ENCODE data around the gene MFAP2.
"Not testable (repeated sequence)": the region's sequence is repeated elsewhere in the genome, so short reads cannot be mapped to it uniquely, and the experiment has no call there.

MFAP2 gene

DNA sequence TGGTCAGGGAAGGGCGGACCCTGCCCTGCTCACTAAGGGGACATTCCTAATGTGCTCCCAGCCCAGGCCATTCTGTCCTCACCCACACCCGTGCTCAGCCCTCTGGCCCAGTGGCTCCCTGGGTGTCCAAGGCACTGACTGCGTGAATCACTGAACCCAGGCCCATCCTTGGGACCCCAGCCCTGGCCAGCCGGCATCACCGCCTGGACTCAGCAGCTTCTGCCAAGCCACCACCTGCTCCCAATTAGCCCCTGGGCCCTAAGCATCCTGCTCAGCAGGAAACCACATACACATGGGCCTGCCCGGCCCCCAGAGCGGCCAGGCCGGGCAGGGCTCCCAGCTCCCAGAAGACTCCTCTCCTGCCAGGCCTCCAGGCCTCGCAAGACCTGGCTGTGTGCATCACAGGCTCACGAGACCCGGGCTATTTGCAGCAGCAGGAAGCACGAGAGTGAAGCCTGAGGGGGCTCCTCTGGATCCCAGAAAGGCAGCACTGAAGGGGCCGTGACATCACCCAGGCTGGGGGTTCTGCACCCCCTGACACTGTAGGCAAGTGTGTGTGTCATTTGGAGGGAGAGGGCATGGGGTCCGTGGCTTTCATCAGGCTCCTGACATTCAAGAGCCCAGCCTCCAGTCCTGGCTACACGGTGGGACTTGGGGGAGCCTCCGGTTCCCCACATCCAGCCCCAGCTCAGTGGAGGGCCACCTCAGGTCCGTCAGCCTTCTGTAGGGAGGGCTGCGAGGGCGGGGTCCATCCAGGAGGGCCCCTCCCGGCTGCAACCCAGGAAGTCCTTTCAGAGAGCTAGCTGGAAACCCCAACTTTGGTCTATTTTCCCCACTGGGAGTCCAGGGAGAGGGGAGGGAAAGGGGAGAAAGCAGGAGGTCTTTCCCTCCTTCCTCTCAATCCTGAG is 1.6 kb downstream of the MFAP2 start:
- DNase-seq: no peak

DNA sequence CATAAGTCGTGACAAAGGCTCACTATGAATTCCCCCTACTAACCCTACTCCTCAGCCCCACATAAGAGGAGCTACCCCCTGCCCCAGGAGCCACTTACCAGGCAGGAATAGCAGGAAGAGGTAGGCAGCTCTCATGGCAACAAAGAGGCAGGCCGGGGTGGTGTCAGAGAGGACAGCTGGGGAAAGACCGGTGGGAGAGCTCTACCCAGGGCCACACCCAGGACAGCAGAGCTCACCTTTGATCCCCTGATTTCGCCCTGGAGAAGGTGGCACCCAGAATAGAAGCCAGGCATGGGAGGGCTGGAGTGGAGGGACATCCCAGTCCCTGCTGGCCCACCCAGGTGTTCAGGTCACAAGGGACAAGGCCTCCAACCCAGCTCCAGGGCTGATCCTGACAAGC is 2.3 kb downstream of the MFAP2 start:
- no peak for DNase-seq

DNA sequence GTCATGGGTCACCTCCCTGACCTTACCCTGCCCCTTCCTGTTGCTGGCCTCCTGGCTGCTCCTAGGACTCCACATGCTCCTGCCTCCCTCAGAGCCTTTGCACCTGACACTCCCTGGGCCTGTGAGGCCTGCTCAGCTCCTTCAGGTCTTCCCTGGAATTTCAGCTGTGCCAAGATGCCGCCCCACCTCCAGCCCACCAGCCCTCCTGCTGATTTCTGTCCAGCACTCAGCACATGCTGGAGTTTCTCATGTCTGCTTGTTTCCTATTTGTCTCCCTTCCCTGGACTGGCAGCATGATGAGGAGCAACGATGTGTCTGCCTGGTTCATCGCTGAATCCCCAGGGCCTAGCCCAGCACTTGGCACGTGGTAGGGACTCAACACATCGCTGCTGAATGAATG is 3.0 kb downstream of the MFAP2 start:
- DNase-seq: no peak

GRCh38 chr1:16976966-16977365 is 3.5 kb downstream of the MFAP2 start:
- DNase-seq: no peak

DNA sequence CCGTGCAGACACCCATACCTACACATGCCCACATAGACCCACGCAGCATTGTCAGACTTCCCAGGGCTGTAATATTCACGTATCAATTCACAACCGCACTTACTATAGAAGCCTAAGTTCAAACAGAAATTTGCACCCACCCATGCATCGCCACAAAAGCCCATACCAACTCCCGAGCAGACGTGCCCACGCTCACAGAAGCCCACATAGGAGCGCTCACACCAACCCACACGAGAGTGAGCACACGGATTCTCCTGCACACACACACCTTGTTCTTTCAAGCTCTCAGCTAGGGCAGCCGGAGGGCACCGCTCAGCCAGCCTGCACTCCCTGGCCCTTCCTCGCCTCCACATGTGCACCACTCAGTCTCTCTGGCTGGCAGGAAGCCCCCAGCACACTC is 4.6 kb downstream of the MFAP2 start:
- no peak for DNase-seq

DNA sequence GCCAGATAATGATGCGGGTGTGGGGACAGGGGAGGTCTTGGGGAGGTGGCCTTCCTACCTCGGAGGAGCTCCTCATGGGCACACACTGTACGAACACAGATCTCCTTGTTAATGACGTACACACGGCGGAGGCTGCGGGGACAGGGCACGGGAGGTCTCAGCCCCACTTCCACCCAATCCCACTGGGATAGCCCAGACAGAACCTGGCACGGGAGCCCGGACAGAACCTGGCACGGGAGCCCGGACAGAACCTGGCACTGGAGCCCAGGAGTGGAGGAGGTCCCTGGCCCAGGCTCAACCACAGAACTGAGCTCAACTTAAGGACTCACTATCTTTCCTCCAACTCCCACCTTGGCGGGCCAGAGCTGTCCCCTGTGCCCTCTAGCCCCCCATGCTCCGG is 5.2 kb downstream of the MFAP2 start:
- no peak for DNase-seq

- no peak for DNase-seq
These were observed 7.2 kb downstream of the MFAP2 start for GRCh38 chr1:16973215-16973614.

- no peak for DNase-seq
These were observed 8.1 kb downstream of the MFAP2 start for GRCh38 chr1:16972189-16972895.

- no peak for DNase-seq
These were observed 8.9 kb downstream of the MFAP2 start for GRCh38 chr1:16971341-16972188.

DNA sequence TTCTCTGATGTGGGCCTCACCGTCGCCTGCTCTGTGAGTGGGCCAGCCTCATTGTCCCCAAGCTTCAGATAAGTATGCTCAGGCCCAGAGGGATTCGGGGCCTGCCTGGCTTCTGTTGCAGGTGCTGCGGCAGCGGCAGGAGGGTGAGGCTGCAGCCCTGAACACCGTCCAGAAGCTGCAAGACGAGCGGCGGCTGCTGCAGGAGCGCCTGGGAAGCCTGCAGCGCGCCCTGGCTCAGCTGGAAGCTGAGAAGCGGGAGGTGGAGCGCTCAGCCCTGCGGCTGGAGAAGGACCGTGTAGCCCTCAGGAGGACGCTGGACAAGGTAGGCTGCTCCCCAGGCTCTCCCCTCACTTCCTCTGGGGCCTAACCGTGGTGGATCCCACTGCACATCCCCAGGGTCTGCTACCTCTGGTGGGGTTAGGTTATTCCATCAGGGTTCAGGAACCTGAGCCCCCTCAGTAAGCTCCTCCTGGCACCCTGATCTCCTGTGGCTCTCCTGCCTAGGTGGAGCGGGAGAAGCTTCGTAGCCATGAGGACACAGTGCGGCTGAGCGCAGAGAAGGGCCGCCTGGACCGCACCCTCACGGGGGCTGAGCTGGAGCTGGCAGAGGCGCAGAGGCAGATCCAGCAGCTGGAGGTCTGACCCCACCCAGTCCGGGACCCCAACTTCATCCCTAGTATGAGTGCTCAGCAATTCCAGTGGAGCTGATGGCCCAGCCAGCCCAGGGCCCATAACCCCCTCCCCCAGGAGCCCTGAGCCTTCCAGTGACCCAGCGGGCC is 10.1 kb downstream of the MFAP2 start:
- no peak for DNase-seq

- no peak for DNase-seq
These were observed 10.8 kb downstream of the MFAP2 start for GRCh38 chr1:16969651-16970050.

- no peak for DNase-seq
These were observed 11.3 kb downstream of the MFAP2 start for GRCh38 chr1:16969057-16969611.

- no peak for DNase-seq
These were observed 12.0 kb downstream of the MFAP2 start for GRCh38 chr1:16968372-16968771.

DNA sequence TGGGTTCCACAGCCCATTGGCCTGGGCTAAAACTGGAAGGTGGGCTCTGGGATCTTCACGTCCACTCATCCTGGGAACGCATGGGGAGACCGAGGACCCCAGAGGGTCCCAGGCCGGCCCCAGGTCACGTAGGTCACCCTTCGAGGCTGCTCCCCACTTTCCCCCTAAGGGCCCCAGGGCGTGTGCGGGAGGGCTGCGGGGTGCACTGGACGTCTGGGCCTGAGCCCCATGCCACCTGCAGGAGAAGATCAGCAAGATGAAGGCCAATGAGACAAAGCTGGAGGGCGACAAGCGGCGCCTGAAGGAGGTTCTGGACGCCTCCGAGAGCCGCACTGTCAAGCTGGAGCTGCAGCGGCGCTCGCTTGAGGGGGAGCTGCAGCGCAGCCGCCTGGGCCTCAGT is 12.5 kb downstream of the MFAP2 start:
- DNase-seq: no peak

- DNase-seq: no peak
These were observed 13.3 kb downstream of the MFAP2 start for GRCh38 chr1:16967095-16967575.

DNA sequence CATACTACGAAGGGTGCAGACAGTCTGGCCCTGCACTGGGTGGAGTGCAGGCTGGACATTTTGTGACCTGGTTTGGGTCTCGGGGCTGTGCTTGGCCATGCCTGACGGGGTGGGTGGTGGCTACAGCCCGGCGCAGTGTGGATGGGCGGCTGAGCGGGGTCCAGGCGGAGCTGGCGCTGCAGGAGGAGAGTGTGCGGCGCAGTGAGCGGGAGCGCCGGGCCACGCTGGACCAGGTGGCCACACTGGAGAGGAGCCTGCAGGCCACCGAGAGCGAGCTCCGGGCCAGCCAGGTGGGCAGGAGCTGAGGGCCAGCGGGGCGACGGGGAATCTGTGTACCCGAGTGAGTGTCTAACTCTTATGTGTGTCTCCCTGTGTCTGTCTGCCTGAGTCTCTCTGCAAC is 14.1 kb downstream of the MFAP2 start:
- no peak for DNase-seq

GRCh38 chr1:16965486-16966067 is 14.8 kb downstream of the MFAP2 start:
- no peak for DNase-seq

DNA sequence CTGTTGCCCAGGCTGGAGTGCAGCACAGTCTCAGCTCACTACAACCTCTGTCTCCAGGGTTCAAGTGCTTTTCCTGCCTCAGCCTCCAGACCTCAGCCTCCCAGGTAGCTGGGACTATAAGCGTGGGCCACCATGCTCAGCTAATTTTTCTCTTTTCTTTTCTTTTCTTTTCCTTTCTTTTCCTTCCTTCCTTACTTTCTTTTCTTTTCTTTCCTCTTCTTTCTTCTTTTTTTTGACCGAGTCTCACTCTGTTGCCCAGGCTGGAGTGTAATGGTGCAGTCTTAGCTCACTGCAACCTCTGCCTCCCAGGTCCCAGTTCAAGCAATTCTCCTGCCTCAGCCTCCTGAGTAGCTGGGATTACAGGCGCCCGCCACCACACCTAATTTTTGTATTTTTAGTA is 16.3 kb downstream of the MFAP2 start:
- DNase-seq: not testable (repeated sequence)

DNA sequence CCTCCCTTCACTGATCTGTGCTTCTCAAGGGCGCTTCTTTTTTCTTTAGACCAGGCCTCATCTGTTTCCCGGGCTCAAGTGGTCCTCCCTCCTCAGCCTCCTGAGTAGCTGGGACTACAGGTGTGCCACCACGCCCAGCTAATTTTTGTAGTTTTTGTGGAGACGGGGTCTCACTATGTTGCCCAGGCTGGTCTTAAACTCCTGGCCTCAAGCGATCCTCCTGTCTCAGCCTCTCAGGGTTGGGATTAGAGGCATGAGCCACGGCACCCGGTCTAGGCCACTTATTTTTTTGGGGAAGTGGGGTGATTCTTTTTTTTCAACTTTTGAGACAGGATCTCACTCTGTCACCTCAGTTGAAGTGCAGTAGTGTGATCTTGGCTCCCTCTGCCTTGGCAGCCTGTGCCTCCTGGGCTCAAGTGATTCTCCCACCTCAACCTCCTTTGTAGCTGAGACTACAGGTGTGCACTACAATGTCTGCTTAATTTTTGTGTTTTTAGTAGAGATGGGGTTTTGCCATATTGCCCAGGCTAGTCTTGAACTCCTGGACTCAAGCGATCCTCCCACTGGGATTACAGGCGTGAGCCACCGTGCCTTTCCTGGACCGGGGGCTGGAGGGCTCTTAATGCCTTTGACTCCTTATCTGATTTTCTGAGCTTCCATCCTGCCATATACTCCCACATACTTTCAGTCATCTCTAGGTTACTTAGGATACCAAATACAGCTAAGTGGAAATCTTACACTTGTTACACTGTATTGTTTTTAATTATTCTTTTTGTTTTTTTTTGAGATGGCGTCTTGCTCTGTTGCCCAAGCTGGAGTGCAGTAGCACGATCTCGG is 18.9 kb downstream of the MFAP2 start:
- DNase-seq: no peak

- DNase-seq: peak; percentile 79 to 80
These were observed 19.7 kb downstream of the MFAP2 start for GRCh38 chr1:16960560-16961296.

Measured in CD4-positive, alpha-beta T cell treated with Interleukin-4 for 1 hour (primary cell).